ENCODE data around the gene TMED1. TPM values are rescaled to one million over a fixed set of nuclear protein-coding genes. Genes with fewer than 3 reads are reported as not detected.

TMED1 gene
- total and polyA plus RNA-seq, 2 of the 13 experiments (the other 11 are each of a cell fraction or from before 2014, with no cell fraction given) = 48.3 to 51.8 TPM

GRCh38 chr19:10850631-10851030, 14.6 kb upstream of the TMED1 start:
- Histone ChIP-seq H2AFZ (ENCODE audit: low read length) (no peak overlapping the region), H3K9ac (ENCODE audit: insufficient read depth, low read depth, low read length) (no peak overlapping the region), H3K9me3 (ENCODE audit: low read length) (peaks cover 7% of the 10 kb centered on the region; the same call in 1 of the 2 replicates), H3K27ac (ENCODE audit: extremely low read length, insufficient read depth, low read length) (no peak overlapping the region), H3K4me1 (ENCODE audit: insufficient read depth, low read length) (peaks cover 36% of the 10 kb centered on the region), H4K20me1 (ENCODE audit: insufficient read depth, low read length) (no peaks in the 10 kb centered on the region), H3K4me3 (replicated peaks in 1 of 3; ENCODE audit: insufficient read depth in 1 of 3, low read depth in 2 of 3, low read length in 3 of 3) (no peak overlapping the region), H3K4me2 (ENCODE audit: low read depth, low read length) (no peak overlapping the region), H3K27me3 (ENCODE audit: control insufficient read depth in 1 of 2, insufficient read depth in 2 of 2, low read length in 2 of 2) (no peaks in the 10 kb centered on the region; a peak in 1 of 5 replicates), H3K36me3 (replicated peaks in 1 of 2; ENCODE audit: control insufficient read depth in 1 of 2, insufficient read depth in 2 of 2, low read length in 2 of 2) (no peaks in the 10 kb centered on the region), H3K79me2 (ENCODE audit: insufficient read depth, low read length) (no peaks in the 10 kb centered on the region)
- FAIRE-seq = no peak
- ATAC-seq = no peak
- in situ Hi-C loops (cut with HindIII; ENCODE audit: extremely low pct_ligation_motif_present, low pct_unique_long_range_greater_than_20kb) (no loop called here), intact Hi-C loops (cut with micrococcal nuclease; ENCODE audit: unreplicated experiment) (no loop called here)
- WGBS (ENCODE audit: low lambda C conversion rate) = 36% methylated on average over 5 of the region's 5 CpGs
- BruUV-seq (replicated peaks) = no TSS peak
- POLR2A ChIA-PET = no interaction called here
- TF ChIP-seq ZNF121 (CRISPR knock-in tag; IDR thresholded peaks at IDR 0.05) (peak; percentile 17; the same call in 1 of the 2 replicates), PLRG1 (conservative IDR thresholded peaks at IDR 0.05) (no peak), ZNF629 (CRISPR knock-in tag; conservative IDR thresholded peaks at IDR 0.05) (peak; percentile 28; the same call in 1 of the 2 replicates), ZNF329 (CRISPR knock-in tag; IDR thresholded peaks at IDR 0.05; ENCODE audit: low read depth) (peak; percentile 99), ZNF766 (CRISPR knock-in tag; IDR thresholded peaks at IDR 0.05; ENCODE audit: borderline replicate concordance) (no peak)
- no peak for DNase-seq (ENCODE audit: low spot score)
- CTCF ChIA-PET (ENCODE audit: low intra/inter-chr PET ratio, low total read pairs) = no interaction called here

- no peak for FAIRE-seq
- TF ChIP-seq ATAD3A (CRISPR knock-in tag; IDR thresholded peaks at IDR 0.05) = no peak
- TF ChIP-seq HDAC2 (CRISPR knock-in tag; IDR thresholded peaks at IDR 0.05) = no peak
- TF ChIP-seq TAF15 (IDR thresholded peaks at IDR 0.05; ENCODE audit: low read depth, low read length, poor library complexity, severe bottlenecking) = no peak
- TF ChIP-seq E2F1 (CRISPR knock-in tag; IDR thresholded peaks at IDR 0.05) = no peak
- TF ChIP-seq DRAP1 (CRISPR knock-in tag; IDR thresholded peaks at IDR 0.05) = no peak
- no peak for TF ChIP-seq ZNF720 (CRISPR knock-in tag; IDR thresholded peaks at IDR 0.05)
- TF ChIP-seq ATF6 (CRISPR knock-in tag; conservative IDR thresholded peaks at IDR 0.05) = no peak
- TF ChIP-seq ZNF841 (CRISPR knock-in tag; IDR thresholded peaks at IDR 0.05; ENCODE audit: borderline replicate concordance) = no peak
- no peak for TF ChIP-seq ZKSCAN8 (CRISPR knock-in tag; IDR thresholded peaks at IDR 0.05; ENCODE audit: borderline replicate concordance)
- no peak for TF ChIP-seq ZNF30 (CRISPR knock-in tag; IDR thresholded peaks at IDR 0.05)
Measured at GRCh38 chr19:10848230-10848856, 12.3 kb upstream of the TMED1 start, which contains the start of gene C19orf38. C19orf38 (plus strand) TSS chr19:10848415; CDS start chr19:10848509, 94 bp downstream.

More at GRCh38 chr19:10848230-10848856, 12.3 kb upstream of the TMED1 start, which contains the start of gene C19orf38:
- Histone ChIP-seq H3K4me1 (ENCODE audit: insufficient read depth, low read length) (peaks cover 23% of the 10 kb centered on the region), H3K27me3 (ENCODE audit: control insufficient read depth in 1 of 2, insufficient read depth in 2 of 2, low read length in 2 of 2) (no peaks in the 10 kb centered on the region; a peak in 1 of 5 replicates), H3K9ac (ENCODE audit: insufficient read depth, low read depth, low read length) (no peak within 1 kb of the TSS), H2AFZ (ENCODE audit: low read length) (no peak within 1 kb of the TSS), H4K20me1 (ENCODE audit: insufficient read depth, low read length) (no peaks in the 10 kb centered on the region), H3K4me2 (ENCODE audit: low read depth, low read length) (no peak within 1 kb of the TSS), H3K79me2 (ENCODE audit: insufficient read depth, low read length) (no peaks in the 10 kb centered on the region), H3K4me3 (replicated peaks in 1 of 3; ENCODE audit: insufficient read depth in 1 of 3, low read depth in 2 of 3, low read length in 3 of 3) (no peak within 1 kb of the TSS), H3K9me3 (ENCODE audit: low read length) (peaks cover 7% of the 10 kb centered on the region; the same call in 1 of the 2 replicates), H3K36me3 (replicated peaks in 1 of 2; ENCODE audit: control insufficient read depth in 1 of 2, insufficient read depth in 2 of 2, low read length in 2 of 2) (no peaks in the 10 kb centered on the region), H3K27ac (ENCODE audit: extremely low read length, insufficient read depth, low read length) (no peak within 1 kb of the TSS)
- DNase-seq (ENCODE audit: low spot score) = no peak
- ChIA-PET POLR2A (no interaction called here), CTCF (ENCODE audit: low intra/inter-chr PET ratio, low total read pairs) (no interaction called here)
- no peak for ATAC-seq
- no TSS peak for BruUV-seq (replicated peaks)
- 55% methylated on average over 13 of the region's 14 CpGs for WGBS (ENCODE audit: low lambda C conversion rate)
- in situ Hi-C loops (cut with HindIII; ENCODE audit: extremely low pct_ligation_motif_present, low pct_unique_long_range_greater_than_20kb) = no loop called here
- intact Hi-C loops (cut with micrococcal nuclease; ENCODE audit: unreplicated experiment) = no loop called here
